ENCODE results near the gene TRMT11.

DNA sequence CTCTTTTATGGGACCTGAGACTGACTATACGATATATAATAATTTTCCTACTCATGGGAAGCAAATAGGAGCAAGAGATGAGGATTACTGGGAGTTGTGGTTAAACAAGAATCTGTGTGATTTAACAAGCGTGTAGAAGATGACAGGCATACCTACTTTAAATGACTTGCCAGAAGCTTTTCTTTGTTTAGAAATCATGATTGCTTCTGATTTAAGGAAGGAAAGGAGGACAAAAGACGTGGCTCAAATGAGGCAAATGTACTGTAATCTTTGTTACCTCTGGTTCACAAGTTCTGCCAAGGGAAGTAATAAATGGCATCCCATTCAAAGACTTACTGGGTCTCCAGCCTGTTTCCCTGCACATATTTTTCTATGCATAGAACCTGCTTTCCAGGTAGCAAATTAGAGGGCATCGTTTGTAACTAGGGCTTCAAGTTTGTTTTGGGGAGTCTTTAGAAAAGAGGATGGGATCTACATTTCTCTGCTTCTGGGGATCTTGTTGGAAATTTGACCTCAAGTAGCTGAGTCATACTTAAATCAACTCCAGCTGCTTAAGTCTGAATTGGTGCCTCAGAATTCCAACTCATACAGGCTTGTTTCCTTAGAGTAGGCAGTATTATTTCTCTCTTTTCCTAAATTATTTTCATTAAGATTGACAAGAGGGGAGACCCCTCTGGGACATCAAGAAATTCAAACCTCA is 2.9 kb upstream of the TRMT11 start:
- TF ChIP-seq YY1 (IDR thresholded peaks at IDR 0.05; ENCODE audit: low read depth) (no peak), ZBTB7A (IDR thresholded peaks at IDR 0.05; ENCODE audit: low read depth) (no peak), TAF1 (IDR thresholded peaks at IDR 0.05; ENCODE audit: low read depth) (no peak), EP300 (IDR thresholded peaks at IDR 0.05; ENCODE audit: borderline replicate concordance) (no peak)
- TF ChIP-seq, protein P1, sequence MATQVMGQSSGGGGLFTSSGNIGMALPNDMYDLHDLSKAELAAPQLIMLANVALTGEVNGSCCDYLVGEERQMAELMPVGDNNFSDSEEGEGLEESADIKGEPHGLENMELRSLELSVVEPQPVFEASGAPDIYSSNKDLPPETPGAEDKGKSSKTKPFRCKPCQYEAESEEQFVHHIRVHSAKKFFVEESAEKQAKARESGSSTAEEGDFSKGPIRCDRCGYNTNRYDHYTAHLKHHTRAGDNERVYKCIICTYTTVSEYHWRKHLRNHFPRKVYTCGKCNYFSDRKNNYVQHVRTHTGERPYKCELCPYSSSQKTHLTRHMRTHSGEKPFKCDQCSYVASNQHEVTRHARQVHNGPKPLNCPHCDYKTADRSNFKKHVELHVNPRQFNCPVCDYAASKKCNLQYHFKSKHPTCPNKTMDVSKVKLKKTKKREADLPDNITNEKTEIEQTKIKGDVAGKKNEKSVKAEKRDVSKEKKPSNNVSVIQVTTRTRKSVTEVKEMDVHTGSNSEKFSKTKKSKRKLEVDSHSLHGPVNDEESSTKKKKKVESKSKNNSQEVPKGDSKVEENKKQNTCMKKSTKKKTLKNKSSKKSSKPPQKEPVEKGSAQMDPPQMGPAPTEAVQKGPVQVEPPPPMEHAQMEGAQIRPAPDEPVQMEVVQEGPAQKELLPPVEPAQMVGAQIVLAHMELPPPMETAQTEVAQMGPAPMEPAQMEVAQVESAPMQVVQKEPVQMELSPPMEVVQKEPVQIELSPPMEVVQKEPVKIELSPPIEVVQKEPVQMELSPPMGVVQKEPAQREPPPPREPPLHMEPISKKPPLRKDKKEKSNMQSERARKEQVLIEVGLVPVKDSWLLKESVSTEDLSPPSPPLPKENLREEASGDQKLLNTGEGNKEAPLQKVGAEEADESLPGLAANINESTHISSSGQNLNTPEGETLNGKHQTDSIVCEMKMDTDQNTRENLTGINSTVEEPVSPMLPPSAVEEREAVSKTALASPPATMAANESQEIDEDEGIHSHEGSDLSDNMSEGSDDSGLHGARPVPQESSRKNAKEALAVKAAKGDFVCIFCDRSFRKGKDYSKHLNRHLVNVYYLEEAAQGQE (IDR thresholded peaks at IDR 0.05; ENCODE audit: low read depth), result no peak
- TF ChIP-seq, protein P2, sequence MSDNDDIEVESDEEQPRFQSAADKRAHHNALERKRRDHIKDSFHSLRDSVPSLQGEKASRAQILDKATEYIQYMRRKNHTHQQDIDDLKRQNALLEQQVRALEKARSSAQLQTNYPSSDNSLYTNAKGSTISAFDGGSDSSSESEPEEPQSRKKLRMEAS (IDR thresholded peaks at IDR 0.05), result no peak

Data from Ishikawa (cell line).